OCI-LY3 (cell line): ENCODE data around the gene GAS2.

Experiments used
- H2AFZ ChIP-seq: fragments of 200-600, 300-600 bp; shearing (Covaris generic); 2 replicates; pipeline ENCODE4 v1.6.0; 2014; ENCODE audit warnings: antibody characterized with exemption, low read depth, low read length
- H3K27ac ChIP-seq: fragments of 200-600, 300-600 bp; sonication (generic); 2 replicates; pipeline ENCODE4 v1.5.1; 2014; ENCODE audit warnings: mild to moderate bottlenecking, low read length, moderate library complexity, mixed read lengths
- H3K27me3 ChIP-seq: fragments of 200-600, 300-600 bp; sonication (generic); 2 replicates; pipeline ENCODE4 v1.6.1; 2014; ENCODE audit warnings: low read depth, low read length, mixed read lengths
- H3K36me3 ChIP-seq: fragments of 200-600, 300-600 bp; sonication (generic); replicated peaks from 2 replicates; pipeline ENCODE3; 2014; ENCODE audit warnings: low read depth, low read length, mixed read lengths
- H3K4me1 ChIP-seq: fragments of 300-600, 200-600 bp; sonication (generic); 2 replicates; pipeline ENCODE4 v1.6.1; 2014; ENCODE audit warnings: low read length, mixed read lengths
- H3K4me2 ChIP-seq: fragments of 200-600, 300-600 bp; sonication (generic); 2 replicates; pipeline ENCODE4 v1.6.1; 2014; ENCODE audit warnings: low read length, mixed read lengths
- H3K4me3 ChIP-seq: fragments of 300-600, 200-600 bp; sonication (generic); 2 replicates; pipeline ENCODE4 v1.5.1; 2014; ENCODE audit warnings: antibody characterized with exemption, mild to moderate bottlenecking, low read length, moderate library complexity
- H3K79me2 ChIP-seq: fragments of 300-600, 200-600 bp; shearing (Covaris generic); 2 replicates; pipeline ENCODE4 v1.6.1; 2014; ENCODE audit warnings: mild to moderate bottlenecking, low read length, mixed read lengths
- H3K9ac ChIP-seq: fragments of 300-600, 200-600 bp; shearing (Covaris generic); 2 replicates; pipeline ENCODE4 v1.6.0; 2014; ENCODE audit warnings: mild to moderate bottlenecking, low read length, moderate library complexity
- H3K9me3 ChIP-seq: fragments of 200-600, 300-600 bp; shearing (Covaris generic); 2 replicates; pipeline ENCODE4 v1.6.1; 2014; ENCODE audit warnings: low read length, mixed read lengths; ENCODE audit not compliant: insufficient read depth
- H4K20me1 ChIP-seq: fragments of 200-600, 300-600 bp; sonication (generic); 2 replicates; pipeline ENCODE4 v1.6.1; 2016; ENCODE audit warnings: low read length, mixed read lengths; ENCODE audit not compliant: insufficient read depth
- EZH2phosphoT487 ChIP-seq: fragments of 200-600 bp; shearing (Covaris generic); IDR thresholded peaks from 2 replicates; pipeline ENCODE4 v1.6.1; 2018; ENCODE audit warnings: antibody characterized with exemption, mixed run types, low read depth
- TF ChIP-seq, protein P1 (sequence below): fragments of 200-600, 300-600 bp; sonication (generic); IDR thresholded peaks from 2 replicates; pipeline ENCODE4 v1.5.1; 2014; ENCODE audit warnings: antibody characterized with exemption, low read length, low read depth

The GAS2 gene

DNA sequence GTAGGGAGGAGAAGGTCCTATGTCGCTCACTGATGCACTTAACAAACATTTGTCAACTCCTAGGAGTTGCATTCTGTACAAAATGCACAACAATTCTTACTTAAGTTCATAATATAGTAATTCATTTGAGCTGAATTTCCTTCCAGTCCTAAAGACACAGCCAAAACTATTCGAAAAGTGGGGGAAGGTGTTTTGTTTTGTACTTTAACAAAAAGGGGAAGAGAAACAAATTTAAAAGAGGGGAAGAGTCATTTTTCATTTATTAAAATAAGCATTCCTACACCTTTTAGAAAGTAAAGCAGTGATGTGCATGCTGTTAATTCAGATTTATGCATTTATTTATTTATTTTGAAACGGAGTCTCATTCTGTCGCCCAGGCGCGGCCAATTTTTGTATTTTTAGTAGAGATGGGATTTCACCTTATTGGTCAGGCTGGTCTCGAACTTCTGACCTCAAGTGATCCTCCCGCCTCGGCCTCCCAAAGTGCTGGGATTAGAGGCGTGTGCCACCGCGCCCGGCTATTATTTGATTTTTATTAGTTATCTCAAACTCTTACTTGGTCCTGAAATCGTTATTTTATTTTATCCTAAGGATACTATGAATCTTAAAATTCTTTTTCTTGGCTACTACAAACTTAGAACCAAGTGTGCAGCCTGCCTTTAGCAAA lies 39.7 kb upstream of the GAS2 start:
- Histone ChIP-seq H2AFZ (peak overlapping the region; percentile 97; the same call in 1 of the 2 replicates), H3K27ac (peak overlapping the region; percentile 66; the same call in 1 of the 2 replicates), H3K4me1 (peaks cover 14% of the 10 kb centered on the region), H4K20me1 (no peaks in the 10 kb centered on the region), H3K4me3 (peak overlapping the region; percentile 91), H3K27me3 (no peaks in the 10 kb centered on the region), H3K79me2 (peaks cover 20% of the 10 kb centered on the region), H3K4me2 (peak overlapping the region; percentile 88), H3K9ac (no peak overlapping the region), H3K9me3 (no peaks in the 10 kb centered on the region), H3K36me3 (peaks cover 27% of the 10 kb centered on the region)
- TF ChIP-seq EZH2phosphoT487: no peak
- TF ChIP-seq, protein P1, sequence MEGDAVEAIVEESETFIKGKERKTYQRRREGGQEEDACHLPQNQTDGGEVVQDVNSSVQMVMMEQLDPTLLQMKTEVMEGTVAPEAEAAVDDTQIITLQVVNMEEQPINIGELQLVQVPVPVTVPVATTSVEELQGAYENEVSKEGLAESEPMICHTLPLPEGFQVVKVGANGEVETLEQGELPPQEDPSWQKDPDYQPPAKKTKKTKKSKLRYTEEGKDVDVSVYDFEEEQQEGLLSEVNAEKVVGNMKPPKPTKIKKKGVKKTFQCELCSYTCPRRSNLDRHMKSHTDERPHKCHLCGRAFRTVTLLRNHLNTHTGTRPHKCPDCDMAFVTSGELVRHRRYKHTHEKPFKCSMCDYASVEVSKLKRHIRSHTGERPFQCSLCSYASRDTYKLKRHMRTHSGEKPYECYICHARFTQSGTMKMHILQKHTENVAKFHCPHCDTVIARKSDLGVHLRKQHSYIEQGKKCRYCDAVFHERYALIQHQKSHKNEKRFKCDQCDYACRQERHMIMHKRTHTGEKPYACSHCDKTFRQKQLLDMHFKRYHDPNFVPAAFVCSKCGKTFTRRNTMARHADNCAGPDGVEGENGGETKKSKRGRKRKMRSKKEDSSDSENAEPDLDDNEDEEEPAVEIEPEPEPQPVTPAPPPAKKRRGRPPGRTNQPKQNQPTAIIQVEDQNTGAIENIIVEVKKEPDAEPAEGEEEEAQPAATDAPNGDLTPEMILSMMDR: no peak

DNA sequence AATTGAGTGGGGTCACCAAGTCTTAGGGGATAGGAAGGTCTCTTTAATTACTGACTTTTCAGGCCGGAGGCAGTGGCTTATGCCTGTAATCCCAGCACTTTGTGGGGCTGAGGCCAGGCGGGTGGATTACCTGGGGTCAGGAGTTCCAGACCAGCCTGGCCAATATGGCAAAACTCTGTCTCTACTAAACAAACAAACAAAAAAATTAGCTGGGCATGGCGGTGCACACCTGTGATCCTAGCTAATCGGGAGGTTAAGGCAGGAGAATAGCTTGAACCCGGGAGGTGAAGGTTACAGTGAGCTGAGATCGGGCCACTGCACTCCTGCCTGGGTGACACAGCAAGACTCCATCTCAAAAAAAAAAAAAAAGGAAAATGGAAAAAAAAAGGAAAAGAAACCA lies 39.0 kb upstream of the GAS2 start:
- no peak overlapping the region for H3K27ac ChIP-seq
- H3K4me2 ChIP-seq: no peak overlapping the region
- H3K4me3 ChIP-seq: no peak overlapping the region
- no peaks in the 10 kb centered on the region for H3K9me3 ChIP-seq
- no peak overlapping the region for H3K9ac ChIP-seq
- no peaks in the 10 kb centered on the region for H4K20me1 ChIP-seq
- no peak for TF ChIP-seq EZH2phosphoT487
- TF ChIP-seq, protein P1: no peak
- no peak overlapping the region for H2AFZ ChIP-seq
- peaks cover 20% of the 10 kb centered on the region for H3K79me2 ChIP-seq
- H3K36me3 ChIP-seq: peaks cover 22% of the 10 kb centered on the region
- H3K27me3 ChIP-seq: no peaks in the 10 kb centered on the region
- peaks cover 14% of the 10 kb centered on the region for H3K4me1 ChIP-seq

DNA sequence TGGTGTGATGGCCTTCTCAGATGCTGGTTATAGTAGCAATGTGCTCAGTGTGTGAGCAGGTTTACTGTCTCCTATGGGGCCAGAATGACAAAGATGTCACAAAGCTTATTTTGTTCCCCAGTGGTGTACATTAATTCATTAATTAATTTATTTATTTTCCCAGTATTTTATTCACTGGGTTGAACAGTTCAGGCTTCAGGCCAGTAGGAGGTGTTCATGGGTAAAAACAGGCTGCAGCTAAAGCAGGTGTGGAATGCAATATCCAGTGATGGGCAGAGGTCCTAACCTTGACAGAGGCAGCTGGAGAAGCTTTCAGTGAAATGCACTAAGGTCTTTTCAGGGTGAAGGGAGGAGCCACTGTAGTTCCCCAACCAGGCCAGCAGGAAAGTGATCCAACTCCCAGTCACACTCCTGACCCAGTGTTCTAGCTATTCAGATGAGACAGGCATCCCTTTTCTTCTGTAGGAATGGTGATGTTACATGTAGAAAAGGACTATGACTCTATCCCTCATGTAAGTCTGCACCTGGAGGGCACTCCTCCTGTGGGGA lies 33.0 kb upstream of the GAS2 start:
- H4K20me1 ChIP-seq: no peaks in the 10 kb centered on the region
- H3K4me1 ChIP-seq: no peaks in the 10 kb centered on the region

More for the DNA sequence above, 33.0 kb upstream of the GAS2 start:
- Histone ChIP-seq H3K27me3 (no peaks in the 10 kb centered on the region), H3K79me2 (no peaks in the 10 kb centered on the region), H3K36me3 (no peaks in the 10 kb centered on the region), H2AFZ (no peak overlapping the region), H3K4me3 (no peak overlapping the region), H3K27ac (no peak overlapping the region), H3K9ac (no peak overlapping the region), H3K4me2 (no peak overlapping the region), H3K9me3 (no peaks in the 10 kb centered on the region)
- TF ChIP-seq EZH2phosphoT487: no peak
- TF ChIP-seq, protein P1: no peak
